Measurements from ENCODE around the gene NTPCR.

DNA sequence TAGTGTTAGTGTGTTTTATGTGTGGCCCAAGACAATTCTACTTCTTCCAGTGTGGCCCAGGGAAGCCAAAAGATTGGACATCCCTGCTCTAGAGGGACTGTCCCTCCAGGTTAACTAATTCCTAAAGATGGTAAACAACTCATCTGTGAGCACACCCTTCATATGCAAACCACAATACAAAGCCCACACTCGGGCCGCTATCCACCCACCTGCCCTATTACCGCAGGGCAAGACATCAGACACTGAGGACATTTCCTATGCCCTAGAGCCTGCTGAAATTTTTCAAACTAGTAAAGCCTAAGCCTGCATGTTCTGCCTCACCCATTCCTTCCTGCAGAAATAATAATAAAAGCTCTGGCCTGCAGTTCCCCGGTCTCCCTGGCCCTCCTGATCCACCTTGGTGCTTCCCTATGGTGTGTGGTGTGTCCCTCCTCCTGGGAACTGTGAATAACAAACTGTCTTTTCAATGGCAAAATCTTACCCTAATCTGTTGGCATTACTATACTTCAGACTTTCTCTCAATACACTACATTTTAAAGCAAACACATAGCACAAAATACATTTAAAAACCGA is 39.3 kb upstream of the NTPCR start:
- TF ChIP-seq, protein P1, sequence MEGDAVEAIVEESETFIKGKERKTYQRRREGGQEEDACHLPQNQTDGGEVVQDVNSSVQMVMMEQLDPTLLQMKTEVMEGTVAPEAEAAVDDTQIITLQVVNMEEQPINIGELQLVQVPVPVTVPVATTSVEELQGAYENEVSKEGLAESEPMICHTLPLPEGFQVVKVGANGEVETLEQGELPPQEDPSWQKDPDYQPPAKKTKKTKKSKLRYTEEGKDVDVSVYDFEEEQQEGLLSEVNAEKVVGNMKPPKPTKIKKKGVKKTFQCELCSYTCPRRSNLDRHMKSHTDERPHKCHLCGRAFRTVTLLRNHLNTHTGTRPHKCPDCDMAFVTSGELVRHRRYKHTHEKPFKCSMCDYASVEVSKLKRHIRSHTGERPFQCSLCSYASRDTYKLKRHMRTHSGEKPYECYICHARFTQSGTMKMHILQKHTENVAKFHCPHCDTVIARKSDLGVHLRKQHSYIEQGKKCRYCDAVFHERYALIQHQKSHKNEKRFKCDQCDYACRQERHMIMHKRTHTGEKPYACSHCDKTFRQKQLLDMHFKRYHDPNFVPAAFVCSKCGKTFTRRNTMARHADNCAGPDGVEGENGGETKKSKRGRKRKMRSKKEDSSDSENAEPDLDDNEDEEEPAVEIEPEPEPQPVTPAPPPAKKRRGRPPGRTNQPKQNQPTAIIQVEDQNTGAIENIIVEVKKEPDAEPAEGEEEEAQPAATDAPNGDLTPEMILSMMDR (tag by site-specific recombination; IDR thresholded peaks at IDR 0.05) = no peak
- TF ChIP-seq ZNF830 (tag by site-specific recombination; IDR thresholded peaks at IDR 0.05; ENCODE audit: low read depth) = no peak
- no peak for TF ChIP-seq REST (tag by site-specific recombination; IDR thresholded peaks at IDR 0.05)
- TF ChIP-seq ZNF555 (tag by site-specific recombination; conservative IDR thresholded peaks at IDR 0.05) = no peak
- no peak for TF ChIP-seq ZIC2 (tag by site-specific recombination; IDR thresholded peaks at IDR 0.05)

Measured in HEK293 (cell line).